ENCODE measurements around the gene SNED1.

The SNED1 gene

DNA sequence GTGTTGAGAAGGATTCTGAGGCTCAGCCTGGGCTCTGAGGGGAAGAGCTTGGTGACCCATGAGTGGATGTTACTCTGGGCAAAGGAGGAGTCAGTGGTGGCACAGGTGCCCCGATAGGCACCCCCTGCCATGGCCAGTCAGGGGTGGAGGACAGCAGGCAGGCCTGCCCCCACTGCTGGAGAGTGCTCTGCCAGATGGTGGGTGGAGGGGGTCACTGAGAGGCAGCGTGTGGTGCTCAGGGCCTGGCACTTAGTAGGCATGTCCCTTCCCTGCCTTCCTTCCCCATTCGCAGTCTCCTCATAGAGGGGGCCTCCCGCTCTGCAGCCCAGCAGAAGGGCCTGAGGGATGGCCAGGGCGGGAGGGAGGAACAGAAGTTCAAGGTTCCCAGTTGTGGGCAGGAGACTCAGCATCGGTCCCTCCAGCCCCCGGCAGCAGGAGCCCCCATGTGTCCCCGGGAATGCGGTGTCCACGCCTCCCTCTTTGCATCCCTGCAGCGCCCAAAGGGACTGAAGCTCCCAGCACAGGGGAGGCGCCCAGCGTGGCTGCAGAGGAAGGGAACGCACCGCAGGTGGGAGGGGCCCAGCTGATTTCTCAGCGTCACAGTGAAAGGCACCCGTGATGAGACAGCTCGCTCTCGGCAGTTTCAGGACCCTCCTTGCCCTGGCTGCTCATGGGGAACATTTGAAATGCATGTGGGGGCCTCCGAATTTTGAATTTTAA lies 5.7 kb upstream of the SNED1 start:
- TF ChIP-seq, protein P1, sequence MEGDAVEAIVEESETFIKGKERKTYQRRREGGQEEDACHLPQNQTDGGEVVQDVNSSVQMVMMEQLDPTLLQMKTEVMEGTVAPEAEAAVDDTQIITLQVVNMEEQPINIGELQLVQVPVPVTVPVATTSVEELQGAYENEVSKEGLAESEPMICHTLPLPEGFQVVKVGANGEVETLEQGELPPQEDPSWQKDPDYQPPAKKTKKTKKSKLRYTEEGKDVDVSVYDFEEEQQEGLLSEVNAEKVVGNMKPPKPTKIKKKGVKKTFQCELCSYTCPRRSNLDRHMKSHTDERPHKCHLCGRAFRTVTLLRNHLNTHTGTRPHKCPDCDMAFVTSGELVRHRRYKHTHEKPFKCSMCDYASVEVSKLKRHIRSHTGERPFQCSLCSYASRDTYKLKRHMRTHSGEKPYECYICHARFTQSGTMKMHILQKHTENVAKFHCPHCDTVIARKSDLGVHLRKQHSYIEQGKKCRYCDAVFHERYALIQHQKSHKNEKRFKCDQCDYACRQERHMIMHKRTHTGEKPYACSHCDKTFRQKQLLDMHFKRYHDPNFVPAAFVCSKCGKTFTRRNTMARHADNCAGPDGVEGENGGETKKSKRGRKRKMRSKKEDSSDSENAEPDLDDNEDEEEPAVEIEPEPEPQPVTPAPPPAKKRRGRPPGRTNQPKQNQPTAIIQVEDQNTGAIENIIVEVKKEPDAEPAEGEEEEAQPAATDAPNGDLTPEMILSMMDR (conservative IDR thresholded peaks at IDR 0.05; ENCODE audit: low read length), result no peak
- DNase-seq (ENCODE audit: low read depth), result no peak
- H3K4me3 ChIP-seq (ENCODE audit: low read length), result no peak overlapping the region

DNA sequence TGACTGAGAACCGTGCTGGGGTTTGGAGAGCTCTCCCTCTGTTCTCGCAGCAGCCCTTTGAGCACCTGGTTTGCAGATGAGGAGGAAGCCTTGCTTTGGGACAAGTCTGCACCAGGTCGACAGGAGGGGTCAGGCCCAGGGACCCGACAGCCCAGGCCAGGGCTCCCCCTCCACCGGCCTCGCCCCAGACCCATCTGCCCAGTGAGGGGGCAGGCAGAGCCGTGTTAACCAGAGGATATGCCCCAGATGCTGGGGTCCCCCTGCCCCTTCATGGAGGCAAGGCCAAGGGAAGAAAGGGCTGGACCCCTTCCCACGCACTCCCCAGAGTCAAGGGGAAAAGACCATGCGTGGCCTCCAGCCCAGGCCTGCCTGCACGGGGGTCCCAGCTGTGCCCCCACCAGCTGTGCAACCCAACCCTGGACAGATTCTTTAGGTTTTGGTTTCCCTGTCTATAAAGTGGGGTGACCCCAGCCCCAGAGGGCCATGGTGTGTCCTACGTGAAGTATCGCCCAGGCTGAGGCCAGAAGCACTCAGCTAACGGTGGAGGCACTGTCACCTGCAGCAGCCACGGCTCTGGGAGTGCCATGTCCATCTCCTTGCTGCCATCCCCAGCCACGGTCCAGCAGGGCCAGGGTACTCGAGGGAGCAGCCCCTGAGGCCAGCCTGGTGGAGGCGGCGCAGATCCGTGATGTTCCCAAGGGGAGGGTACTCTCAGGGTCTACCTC lies 4.8 kb upstream of the SNED1 start:
- H3K4me3 ChIP-seq (ENCODE audit: low read length), result no peak overlapping the region
- TF ChIP-seq, protein P1 (conservative IDR thresholded peaks at IDR 0.05; ENCODE audit: low read length), result no peak
- no peak for DNase-seq (ENCODE audit: low read depth)

DNA sequence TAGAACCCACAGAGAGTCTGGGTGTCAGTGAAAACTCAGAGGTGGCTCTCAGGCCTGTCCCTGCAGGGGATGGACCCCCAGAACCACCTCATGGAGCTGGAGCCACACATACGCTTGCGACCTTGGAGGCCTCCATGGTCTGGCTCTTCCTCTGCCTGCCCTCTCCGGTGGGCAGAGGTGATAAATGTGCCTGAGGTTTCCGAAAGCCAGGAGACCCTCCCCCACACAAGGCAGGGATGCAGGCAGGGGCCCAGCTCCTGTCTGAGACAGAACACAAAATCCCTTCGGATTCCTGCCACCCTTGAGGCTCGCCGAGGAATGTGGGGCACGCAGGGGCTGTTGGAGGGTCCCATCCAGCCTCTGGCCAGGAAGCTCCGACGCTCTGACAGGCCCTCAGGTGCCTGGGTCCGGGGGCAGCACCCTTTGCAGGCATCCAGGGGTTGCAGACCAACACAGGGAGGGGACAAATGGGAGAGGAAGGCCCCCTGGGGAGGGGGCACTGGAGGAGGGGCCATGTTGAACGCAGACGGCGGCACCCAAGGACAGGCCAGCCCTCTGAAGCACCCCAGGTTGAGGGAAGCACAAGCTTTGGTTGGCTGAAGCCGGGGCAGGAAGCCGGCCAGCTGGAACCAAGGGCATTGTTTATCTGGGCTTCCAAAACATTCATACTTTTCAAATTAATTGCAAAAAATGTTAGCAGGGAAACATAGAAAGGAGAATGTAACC lies 4.1 kb upstream of the SNED1 start:
- DNase-seq (ENCODE audit: low read depth), result no peak
- H3K4me3 ChIP-seq (ENCODE audit: low read length), result no peak overlapping the region
- TF ChIP-seq, protein P1 (conservative IDR thresholded peaks at IDR 0.05; ENCODE audit: low read length), result no peak

DNA sequence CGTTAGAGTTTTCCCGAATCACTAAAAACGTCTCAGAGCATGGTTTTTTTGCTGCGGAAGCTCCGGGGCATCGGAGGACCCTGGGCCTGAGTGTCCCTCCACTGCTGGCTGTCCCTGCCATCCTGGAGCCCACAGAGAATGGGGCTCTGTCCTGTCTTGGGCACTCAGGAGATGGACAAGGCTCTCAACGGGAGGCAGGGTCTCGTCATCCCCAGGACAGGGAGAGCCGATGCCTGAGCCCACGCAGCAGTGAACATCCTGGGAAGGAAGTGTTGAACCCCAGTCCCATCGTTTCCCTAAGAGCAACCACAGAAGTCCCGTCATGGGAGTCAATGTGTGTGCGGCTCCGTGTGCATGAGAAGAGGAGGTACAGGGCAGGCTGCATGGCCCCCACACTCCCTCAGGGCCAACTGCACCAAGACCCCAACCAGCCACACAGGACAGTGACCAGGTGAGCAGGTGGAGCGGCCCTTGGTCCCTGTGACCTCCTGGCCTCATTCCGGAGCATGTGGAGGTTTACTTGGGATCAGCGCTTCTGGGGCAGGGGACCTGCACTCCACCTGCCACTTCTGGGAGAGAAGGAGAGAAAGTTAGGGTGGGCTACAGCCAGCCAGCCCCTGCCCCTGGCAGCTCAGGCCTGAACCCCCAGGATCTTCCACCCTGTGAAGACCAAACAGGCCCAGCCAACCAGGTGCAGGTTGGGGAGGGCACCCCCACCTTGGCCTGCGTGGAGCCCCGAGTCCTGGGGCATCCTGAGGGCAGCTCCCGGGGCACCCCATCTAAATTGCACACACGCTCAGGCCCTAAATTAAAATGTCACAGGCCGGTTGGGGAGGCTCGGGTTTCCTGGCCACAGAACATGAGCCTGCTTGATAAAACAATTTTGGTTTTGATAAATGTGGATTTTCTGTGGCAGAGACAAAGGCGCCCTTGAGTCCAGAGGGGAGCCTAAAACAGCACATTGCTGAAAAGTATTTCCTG lies 3.1 kb upstream of the SNED1 start:
- no peak overlapping the region for H3K4me3 ChIP-seq (ENCODE audit: low read length)
- TF ChIP-seq, protein P1 (conservative IDR thresholded peaks at IDR 0.05; ENCODE audit: low read length), result no peak
- DNase-seq (ENCODE audit: low read depth), result no peak

DNA sequence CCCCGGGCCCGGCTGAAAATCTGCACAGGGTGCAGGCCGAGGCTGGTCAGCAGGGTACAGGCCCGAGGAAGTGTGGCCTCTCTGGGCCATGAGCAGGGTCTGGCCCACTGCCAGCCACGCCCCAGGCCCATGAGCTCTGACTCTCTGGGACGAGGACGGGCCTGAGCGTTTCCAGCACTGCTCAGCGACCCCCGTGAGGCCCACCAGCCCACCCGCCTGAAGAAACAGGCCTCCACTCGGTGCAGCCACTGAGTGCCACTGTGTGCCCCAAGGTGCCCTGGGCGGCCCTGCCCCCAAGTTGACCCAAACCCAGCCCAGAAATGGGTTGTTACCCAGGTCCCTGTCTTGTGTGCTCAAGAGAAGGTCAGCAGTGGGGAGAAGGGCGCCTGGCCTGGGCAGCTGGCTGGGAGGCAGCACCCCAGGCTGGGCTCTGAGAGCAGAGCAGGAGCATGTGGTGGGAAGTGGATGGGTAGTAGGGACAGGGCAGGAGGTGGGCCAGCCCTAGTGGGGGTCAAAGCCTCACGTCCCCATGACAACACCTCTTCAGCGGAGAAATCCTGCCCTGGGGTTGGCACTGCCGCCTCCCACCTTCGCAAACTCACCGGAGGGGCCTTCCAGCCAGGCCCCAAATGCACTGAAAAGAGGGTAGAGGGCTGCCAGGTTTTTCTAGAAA lies 2.1 kb upstream of the SNED1 start:
- no peak for DNase-seq (ENCODE audit: low read depth)
- TF ChIP-seq, protein P1 (conservative IDR thresholded peaks at IDR 0.05; ENCODE audit: low read length), result no peak
- no peak overlapping the region for H3K4me3 ChIP-seq (ENCODE audit: low read length)

DNA sequence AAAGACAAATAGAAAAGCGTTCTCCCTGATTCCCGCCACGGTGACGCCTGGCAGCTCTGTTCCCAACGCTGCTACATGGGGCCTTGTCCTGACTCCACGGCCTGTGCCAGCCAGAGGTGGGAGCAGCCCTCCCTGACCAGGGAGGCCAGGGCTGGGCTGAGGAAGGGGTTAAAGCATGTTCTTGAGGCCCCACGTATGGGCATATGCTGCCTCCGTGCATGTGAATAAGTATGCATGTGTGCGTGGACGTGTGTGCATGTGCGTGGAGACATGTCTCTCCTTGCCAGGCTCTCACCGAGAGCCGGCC lies 1.6 kb upstream of the SNED1 start:
- no peak overlapping the region for H3K4me3 ChIP-seq (ENCODE audit: low read length)
- TF ChIP-seq, protein P1 (conservative IDR thresholded peaks at IDR 0.05; ENCODE audit: low read length), result no peak
- DNase-seq (ENCODE audit: low read depth), result no peak

Measured in AG10803 (cell line).